B cell (primary cell): ENCODE data around the gene BCAS4.

Experiments
- EZH2 ChIP-seq: IDR thresholded peaks from 2 replicates; pipeline ENCODE4 v1.6.1; 2012; ENCODE audit warnings: borderline replicate concordance, low read depth, mild to moderate bottlenecking, moderate library complexity, low read length; ENCODE audit not compliant: insufficient read depth, poor library complexity, severe bottlenecking
- TF ChIP-seq, protein P1 (sequence below): fragments of 200-600 bp; IDR thresholded peaks from one replicate; pipeline ENCODE4 v1.8.0; 2022; ENCODE audit warnings: antibody characterized with exemption, mild to moderate bottlenecking

DNA sequence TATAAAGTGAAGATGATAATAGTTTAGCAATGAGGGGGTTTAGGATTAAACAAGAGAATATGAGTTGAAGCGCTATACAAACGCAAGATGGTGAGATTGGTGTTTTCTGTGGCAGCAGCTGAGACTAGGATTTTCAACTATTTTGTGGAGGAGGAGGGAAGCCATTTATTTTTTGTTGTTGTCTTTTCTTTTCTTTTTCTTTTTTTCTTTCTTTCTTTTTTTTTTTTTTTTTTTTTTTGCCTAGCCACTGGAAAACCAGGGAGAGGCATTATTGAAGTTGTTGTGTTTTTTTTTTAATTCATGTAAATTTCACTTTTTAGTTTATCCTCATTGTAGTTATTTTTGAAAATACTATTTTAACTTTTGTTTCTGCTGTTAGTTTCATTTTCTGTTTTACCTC lies 47.6 kb upstream of the BCAS4 start:
- TF ChIP-seq, protein P1, sequence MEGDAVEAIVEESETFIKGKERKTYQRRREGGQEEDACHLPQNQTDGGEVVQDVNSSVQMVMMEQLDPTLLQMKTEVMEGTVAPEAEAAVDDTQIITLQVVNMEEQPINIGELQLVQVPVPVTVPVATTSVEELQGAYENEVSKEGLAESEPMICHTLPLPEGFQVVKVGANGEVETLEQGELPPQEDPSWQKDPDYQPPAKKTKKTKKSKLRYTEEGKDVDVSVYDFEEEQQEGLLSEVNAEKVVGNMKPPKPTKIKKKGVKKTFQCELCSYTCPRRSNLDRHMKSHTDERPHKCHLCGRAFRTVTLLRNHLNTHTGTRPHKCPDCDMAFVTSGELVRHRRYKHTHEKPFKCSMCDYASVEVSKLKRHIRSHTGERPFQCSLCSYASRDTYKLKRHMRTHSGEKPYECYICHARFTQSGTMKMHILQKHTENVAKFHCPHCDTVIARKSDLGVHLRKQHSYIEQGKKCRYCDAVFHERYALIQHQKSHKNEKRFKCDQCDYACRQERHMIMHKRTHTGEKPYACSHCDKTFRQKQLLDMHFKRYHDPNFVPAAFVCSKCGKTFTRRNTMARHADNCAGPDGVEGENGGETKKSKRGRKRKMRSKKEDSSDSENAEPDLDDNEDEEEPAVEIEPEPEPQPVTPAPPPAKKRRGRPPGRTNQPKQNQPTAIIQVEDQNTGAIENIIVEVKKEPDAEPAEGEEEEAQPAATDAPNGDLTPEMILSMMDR = no peak
- TF ChIP-seq EZH2 = no peak
